SU-DHL-6 (cell line): ENCODE results near the gene NOTCH3.

Experiments used
- H2AFZ ChIP-seq: fragments of 200-600 bp; sonication (generic); 2 replicates; pipeline ENCODE4 v1.6.1; 2014; ENCODE audit warnings: low read depth, mild to moderate bottlenecking, moderate library complexity, mixed read lengths, antibody characterized with exemption, low read length; ENCODE audit not compliant: severe bottlenecking
- H3F3A ChIP-seq: fragments of 200-600 bp; shearing (Covaris generic); 2 replicates; pipeline ENCODE4 v1.6.0; 2016; ENCODE audit warnings: antibody characterized with exemption, mild to moderate bottlenecking; ENCODE audit not compliant: insufficient read depth
- H3K27ac ChIP-seq: fragments of 200-600 bp; sonication (generic); 2 replicates; pipeline ENCODE4 v1.5.1; 2016; ENCODE audit warnings: low read depth, mild to moderate bottlenecking, low read length, moderate library complexity, mixed read lengths
- H3K27me3 ChIP-seq: fragments of 200-600 bp; sonication (generic), shearing (Covaris generic); 2 replicates; pipeline ENCODE4 v1.6.0; 2014; ENCODE audit warnings: mild to moderate bottlenecking, low read length
- H3K36me3 ChIP-seq: fragments of 200-600 bp; sonication (generic); 2 replicates; pipeline ENCODE4 v1.6.1; 2014; ENCODE audit warnings: mild to moderate bottlenecking, low read length, mixed read lengths
- H3K4me2 ChIP-seq: fragments of 300-600, 200-600 bp; shearing (Covaris generic), sonication (generic); 2 replicates; pipeline ENCODE4 v1.6.0; 2014; ENCODE audit warnings: low read length, low read depth, mild to moderate bottlenecking; ENCODE audit not compliant: poor library complexity, severe bottlenecking
- H3K4me3 ChIP-seq: fragments of 200-600 bp; sonication (generic); 2 replicates; pipeline ENCODE4 v1.5.1; 2014; ENCODE audit warnings: antibody characterized with exemption, low read length, mild to moderate bottlenecking, mixed read lengths; ENCODE audit not compliant: insufficient read depth, poor library complexity, severe bottlenecking
- H3K79me2 ChIP-seq: fragments of 200-600 bp; sonication (generic); 2 replicates; pipeline ENCODE4 v1.6.1; 2014; ENCODE audit warnings: mild to moderate bottlenecking, low read length, moderate library complexity; ENCODE audit not compliant: insufficient read depth
- H3K9ac ChIP-seq: fragments of 200-600 bp; sonication (generic); 2 replicates; pipeline ENCODE4 v1.7.0; 2014; ENCODE audit warnings: mild to moderate bottlenecking, low read length
- H3K9me2 ChIP-seq: fragments of 200-600 bp; sonication (generic); replicated peaks from 2 replicates; pipeline ENCODE4 v1.6.1; 2014; ENCODE audit warnings: low read length; ENCODE audit not compliant: insufficient read depth
- H3K9me3 ChIP-seq: fragments of 200-600 bp; sonication (generic); 2 replicates; pipeline ENCODE4 v1.6.1; 2014; ENCODE audit warnings: low read length, mixed read lengths; ENCODE audit not compliant: insufficient read depth
- H4K20me1 ChIP-seq: fragments of 200-600 bp; sonication (generic); 2 replicates; pipeline ENCODE4 v1.6.1; 2014; ENCODE audit warnings: low read depth, mild to moderate bottlenecking, antibody characterized with exemption, low read length, moderate library complexity, mixed read lengths
- EZH2phosphoT487 ChIP-seq: fragments of 200-600 bp; sonication (generic), shearing (Covaris generic); conservative IDR thresholded peaks from 2 replicates; pipeline ENCODE4 v1.6.1; 2018; ENCODE audit warnings: mild to moderate bottlenecking, antibody characterized with exemption, low read length, moderate library complexity, mixed read lengths
- TF ChIP-seq, protein P1 (sequence below): fragments of 200-600 bp; sonication (generic); IDR thresholded peaks from one replicate; pipeline ENCODE4 v1.5.1; 2017; ENCODE audit warnings: antibody characterized with exemption, mild to moderate bottlenecking, low read length, moderate library complexity; ENCODE audit not compliant: insufficient read depth, poor library complexity, severe bottlenecking

NOTCH3 gene

DNA sequence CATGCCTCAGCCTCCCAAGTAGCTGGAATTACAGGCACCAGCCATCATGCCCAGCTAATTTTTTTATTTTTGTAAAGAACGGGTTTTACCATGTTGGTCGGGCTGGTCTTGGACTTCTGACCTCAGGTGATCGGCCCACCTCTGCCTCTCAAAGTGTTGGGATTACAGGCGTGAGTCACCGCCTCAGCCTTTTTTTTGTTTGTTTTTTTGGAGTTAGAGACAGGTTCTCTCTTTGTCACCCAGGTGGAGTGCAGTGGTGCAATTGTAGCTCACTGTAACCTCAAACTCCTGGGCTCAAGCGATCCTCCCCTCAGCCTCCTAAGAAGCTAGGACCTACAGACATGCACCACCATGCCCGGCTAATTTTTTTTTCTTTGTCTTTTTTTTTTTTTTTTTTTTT lies 15.6 kb upstream of the NOTCH3 start:
- H3K9me3 ChIP-seq, result no peaks in the 10 kb centered on the region
- no peaks in the 10 kb centered on the region for H3F3A ChIP-seq
- H3K4me2 ChIP-seq, result no peak overlapping the region
- no peak overlapping the region for H3K27ac ChIP-seq
- H3K9me2 ChIP-seq, result no peaks in the 10 kb centered on the region
- H3K9ac ChIP-seq, result no peak overlapping the region
- no peaks in the 10 kb centered on the region for H3K79me2 ChIP-seq
- H3K4me3 ChIP-seq, result no peak overlapping the region
- no peak overlapping the region for H2AFZ ChIP-seq
- no peaks in the 10 kb centered on the region for H4K20me1 ChIP-seq
- no peaks in the 10 kb centered on the region for H3K27me3 ChIP-seq
- no peak for TF ChIP-seq EZH2phosphoT487
- TF ChIP-seq, protein P1, sequence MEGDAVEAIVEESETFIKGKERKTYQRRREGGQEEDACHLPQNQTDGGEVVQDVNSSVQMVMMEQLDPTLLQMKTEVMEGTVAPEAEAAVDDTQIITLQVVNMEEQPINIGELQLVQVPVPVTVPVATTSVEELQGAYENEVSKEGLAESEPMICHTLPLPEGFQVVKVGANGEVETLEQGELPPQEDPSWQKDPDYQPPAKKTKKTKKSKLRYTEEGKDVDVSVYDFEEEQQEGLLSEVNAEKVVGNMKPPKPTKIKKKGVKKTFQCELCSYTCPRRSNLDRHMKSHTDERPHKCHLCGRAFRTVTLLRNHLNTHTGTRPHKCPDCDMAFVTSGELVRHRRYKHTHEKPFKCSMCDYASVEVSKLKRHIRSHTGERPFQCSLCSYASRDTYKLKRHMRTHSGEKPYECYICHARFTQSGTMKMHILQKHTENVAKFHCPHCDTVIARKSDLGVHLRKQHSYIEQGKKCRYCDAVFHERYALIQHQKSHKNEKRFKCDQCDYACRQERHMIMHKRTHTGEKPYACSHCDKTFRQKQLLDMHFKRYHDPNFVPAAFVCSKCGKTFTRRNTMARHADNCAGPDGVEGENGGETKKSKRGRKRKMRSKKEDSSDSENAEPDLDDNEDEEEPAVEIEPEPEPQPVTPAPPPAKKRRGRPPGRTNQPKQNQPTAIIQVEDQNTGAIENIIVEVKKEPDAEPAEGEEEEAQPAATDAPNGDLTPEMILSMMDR, result no peak
- no peaks in the 10 kb centered on the region for H3K36me3 ChIP-seq

DNA sequence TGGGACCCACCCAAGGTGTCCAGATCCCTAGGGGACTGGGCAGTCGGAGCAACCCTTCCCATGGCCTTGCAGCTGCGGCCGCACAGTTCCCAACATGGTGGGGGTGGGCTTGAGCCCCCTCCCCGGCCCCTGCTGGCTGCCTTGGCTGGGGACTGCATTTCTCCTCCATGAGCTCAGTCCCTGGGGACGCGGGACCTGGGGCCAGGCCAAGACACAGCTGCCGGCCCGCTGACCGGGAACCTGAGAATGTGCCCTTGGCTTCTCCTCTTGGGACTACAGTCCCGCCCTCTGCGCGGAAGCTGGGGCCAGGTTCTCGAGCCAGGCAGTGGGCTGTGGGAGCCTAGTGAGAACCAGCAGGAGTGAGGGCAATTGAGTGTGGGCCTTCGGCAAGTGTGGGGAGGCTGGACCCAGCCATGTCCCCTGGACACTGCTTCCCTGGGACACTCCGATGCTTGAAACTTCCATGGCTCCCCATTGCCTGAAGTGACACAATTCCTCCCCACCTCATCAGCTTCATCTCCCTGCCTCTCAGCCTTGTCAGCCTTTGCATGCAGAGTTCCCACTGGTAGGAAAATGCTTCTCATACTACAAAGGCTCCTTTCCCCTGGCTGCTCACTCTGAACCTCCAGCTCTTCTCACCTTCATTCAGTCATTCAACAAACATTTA lies 13.1 kb upstream of the NOTCH3 start:
- H2AFZ ChIP-seq, result no peak overlapping the region
- H3K27me3 ChIP-seq, result no peaks in the 10 kb centered on the region
- no peak overlapping the region for H3K4me3 ChIP-seq
- H3K79me2 ChIP-seq, result no peaks in the 10 kb centered on the region
- no peak overlapping the region for H3K9ac ChIP-seq
- H3K4me2 ChIP-seq, result no peak overlapping the region
- H3F3A ChIP-seq, result no peaks in the 10 kb centered on the region
- H3K27ac ChIP-seq, result no peak overlapping the region
- no peaks in the 10 kb centered on the region for H4K20me1 ChIP-seq
- TF ChIP-seq EZH2phosphoT487, result no peak
- TF ChIP-seq, protein P1, result no peak
- H3K9me2 ChIP-seq, result no peaks in the 10 kb centered on the region
- no peaks in the 10 kb centered on the region for H3K36me3 ChIP-seq
- H3K9me3 ChIP-seq, result no peaks in the 10 kb centered on the region

DNA sequence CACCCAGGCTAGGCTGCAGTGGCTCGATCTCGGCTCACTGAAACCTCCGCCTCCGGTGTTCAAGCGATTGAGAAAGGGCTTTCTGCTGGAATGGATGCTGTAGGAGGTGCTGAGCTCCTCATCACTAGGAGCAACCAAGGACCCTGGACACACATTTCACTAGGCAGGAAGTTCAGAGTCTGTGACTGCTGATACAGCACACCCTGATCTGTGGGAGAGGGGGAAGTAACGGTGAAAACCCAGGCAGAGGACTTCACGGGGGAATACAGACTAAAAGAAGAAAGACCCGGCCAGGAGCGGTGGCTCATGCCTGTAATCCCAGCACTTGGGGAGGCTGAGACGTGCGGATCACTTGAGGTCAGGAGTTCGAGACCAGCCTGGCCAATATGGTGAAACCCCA lies 11.9 kb upstream of the NOTCH3 start:
- Histone ChIP-seq H3K79me2 (no peaks in the 10 kb centered on the region), H3K4me2 (no peak overlapping the region), H3K27me3 (no peaks in the 10 kb centered on the region), H2AFZ (no peak overlapping the region), H3K4me3 (no peak overlapping the region), H3K27ac (no peak overlapping the region), H3K9me2 (no peaks in the 10 kb centered on the region), H3K9me3 (no peaks in the 10 kb centered on the region), H3F3A (no peaks in the 10 kb centered on the region), H3K36me3 (no peaks in the 10 kb centered on the region), H3K9ac (no peak overlapping the region), H4K20me1 (no peaks in the 10 kb centered on the region)
- TF ChIP-seq, protein P1, result no peak
- no peak for TF ChIP-seq EZH2phosphoT487
